GM13977 (cell line): ENCODE data around the gene DYNC2I2.
"Not testable (repeated sequence)": the region's sequence is repeated elsewhere in the genome, so short reads cannot be mapped to it uniquely, and the experiment has no call there.

Source experiments
- DNase-seq: peaks from one replicate; pipeline ENCODE4 v3.0.0; 2012; ENCODE audit warnings: low spot score
- in situ Hi-C: fragments of 300-500 bp; cut with MboI; formaldehyde crosslinking; loops from one replicate; pipeline ENCODE4 v1.12.0; 2022; ENCODE audit warnings: low sequenced_read_pairs, low pct_unique_long_range_greater_than_20kb, mixed read lengths, inconsistent platforms; ENCODE audit not compliant: unreplicated experiment
- TF ChIP-seq, protein P1 (sequence below): IDR thresholded peaks from 2 replicates; pipeline ENCODE4 v1.5.1; 2012; ENCODE audit warnings: mild to moderate bottlenecking, control low read depth; ENCODE audit not compliant: insufficient read depth; ENCODE audit errors: extremely low read depth, missing control alignments

DYNC2I2 gene

DNA sequence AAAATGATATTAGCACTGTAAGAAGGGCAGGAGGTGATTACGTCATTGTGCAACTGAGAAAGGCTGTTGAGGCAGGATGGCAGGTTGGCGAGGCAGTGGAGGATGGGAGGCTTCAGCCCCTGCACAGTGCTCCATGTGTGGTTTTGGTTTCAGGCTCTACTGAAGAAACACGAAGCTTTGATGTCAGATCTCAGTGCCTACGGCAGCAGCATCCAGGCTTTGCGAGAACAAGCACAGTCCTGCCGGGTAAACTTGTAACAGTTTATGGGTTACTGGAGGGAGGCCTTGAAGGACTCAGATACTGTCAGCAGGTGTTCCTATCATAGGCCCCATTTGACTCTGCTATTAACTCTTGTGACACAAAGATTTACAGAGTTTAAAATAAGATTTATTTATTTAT is 69.2 kb downstream of the DYNC2I2 start:
- in situ Hi-C loops, result no loop called here
- TF ChIP-seq, protein P1, sequence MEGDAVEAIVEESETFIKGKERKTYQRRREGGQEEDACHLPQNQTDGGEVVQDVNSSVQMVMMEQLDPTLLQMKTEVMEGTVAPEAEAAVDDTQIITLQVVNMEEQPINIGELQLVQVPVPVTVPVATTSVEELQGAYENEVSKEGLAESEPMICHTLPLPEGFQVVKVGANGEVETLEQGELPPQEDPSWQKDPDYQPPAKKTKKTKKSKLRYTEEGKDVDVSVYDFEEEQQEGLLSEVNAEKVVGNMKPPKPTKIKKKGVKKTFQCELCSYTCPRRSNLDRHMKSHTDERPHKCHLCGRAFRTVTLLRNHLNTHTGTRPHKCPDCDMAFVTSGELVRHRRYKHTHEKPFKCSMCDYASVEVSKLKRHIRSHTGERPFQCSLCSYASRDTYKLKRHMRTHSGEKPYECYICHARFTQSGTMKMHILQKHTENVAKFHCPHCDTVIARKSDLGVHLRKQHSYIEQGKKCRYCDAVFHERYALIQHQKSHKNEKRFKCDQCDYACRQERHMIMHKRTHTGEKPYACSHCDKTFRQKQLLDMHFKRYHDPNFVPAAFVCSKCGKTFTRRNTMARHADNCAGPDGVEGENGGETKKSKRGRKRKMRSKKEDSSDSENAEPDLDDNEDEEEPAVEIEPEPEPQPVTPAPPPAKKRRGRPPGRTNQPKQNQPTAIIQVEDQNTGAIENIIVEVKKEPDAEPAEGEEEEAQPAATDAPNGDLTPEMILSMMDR, result no peak
- peak; percentile 48 for DNase-seq

DNA sequence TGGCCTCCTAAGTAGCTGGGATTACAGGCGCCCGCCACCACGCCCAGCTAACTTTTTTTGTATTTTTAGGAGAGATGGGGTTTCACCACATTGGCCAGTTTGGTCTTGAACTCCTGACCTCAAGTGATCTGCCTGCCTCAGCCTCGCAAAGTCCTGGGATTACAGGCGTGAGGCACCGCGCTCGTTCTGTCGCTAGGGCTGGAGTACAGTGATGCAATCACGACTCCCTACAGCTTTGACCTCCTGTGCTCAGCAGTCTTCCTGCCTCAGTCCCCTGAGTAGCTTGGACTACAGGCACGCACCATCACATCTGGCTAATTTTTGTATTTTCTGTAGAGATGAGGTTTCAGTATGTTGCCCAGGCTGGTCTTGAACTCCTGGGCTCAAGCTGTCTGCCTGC is 69.7 kb downstream of the DYNC2I2 start:
- DNase-seq, in situ Hi-C loops: not testable (repeated sequence)

DNA sequence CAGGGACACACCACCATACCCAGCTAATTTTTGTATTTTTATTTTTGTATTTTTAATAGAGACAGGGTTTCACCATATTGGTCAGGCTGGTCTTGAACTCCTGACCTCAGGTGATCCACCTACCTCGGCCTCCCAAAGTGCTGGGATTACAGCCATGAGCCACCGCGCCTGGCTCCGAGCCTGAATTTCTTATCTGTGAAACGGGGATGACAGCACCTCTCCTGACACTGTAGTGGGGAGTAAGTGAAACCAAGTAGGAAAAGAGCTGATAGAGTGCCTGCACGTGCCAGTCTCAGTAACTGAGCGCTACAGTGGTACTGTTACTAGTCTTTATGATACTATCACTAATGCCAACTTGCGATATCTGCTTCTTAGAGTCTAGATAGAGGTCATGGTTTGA is 71.5 kb downstream of the DYNC2I2 start:
- DNase-seq, in situ Hi-C loops: not testable (repeated sequence)
